ENCODE measurements around the gene STAT2.
"Not testable (repeated sequence)": the region's sequence is repeated elsewhere in the genome, so short reads cannot be mapped to it uniquely, and the experiment has no call there.

Gene STAT2

DNA sequence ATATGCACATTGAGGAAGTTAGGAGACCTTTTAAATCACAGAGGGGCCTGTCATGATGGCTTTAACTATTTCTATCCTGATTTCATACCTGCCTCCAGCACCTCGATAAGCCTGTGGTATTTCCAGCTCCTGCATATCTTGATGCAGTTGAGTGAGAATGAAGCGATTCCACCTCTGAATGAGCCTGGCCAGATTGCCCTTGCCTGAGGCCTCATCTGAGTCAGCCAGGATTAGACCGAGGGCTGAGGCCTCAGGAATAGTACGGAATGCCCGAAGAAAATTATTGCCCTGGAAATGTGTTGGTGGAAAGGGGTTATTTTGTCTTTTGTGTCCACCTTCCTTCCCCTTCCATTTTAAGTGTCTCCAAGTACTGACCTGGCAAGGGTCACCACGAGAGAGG lies 35.7 kb downstream of the STAT2 start:
- no peak for DNase-seq

DNA sequence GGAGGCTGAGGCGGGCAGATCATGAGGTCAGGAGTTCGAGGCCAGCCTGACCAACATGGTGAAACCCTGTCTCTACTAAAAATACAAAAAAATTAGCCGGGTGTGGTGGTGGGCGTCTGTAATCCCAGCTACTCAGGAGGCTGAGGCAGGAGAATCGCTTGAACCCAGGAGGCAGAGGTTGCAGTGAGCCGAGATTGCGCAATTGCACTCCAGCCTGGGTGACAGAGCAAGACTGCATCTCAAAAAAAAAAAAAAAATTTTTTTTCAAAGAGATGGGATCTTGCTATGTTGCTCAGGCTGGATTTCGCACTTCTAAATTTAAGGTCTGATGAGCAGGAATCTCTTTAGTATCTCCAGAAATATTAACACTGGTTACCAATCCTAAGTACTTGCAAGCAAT lies 38.3 kb downstream of the STAT2 start:
- not testable (repeated sequence) for DNase-seq

DNA sequence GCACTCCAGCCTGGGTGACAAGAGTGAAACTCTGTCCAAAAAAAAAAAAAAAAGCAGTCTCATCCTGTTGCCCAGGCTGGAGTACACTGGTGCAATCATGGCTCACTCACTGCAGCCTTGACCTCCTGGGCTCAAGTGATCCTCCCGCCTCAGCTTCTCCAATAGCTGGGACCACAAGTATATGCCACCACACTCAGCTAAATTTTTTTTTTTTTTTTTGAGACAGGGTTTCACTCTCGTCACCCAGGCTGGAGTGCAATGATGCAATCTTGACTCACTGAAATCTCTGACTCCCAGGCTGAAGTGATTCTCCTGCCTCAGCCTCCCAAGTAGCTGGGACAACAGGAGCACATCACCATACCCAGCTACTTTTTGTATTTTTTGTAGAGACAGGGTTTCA lies 38.9 kb downstream of the STAT2 start:
- no peak for DNase-seq

DNA sequence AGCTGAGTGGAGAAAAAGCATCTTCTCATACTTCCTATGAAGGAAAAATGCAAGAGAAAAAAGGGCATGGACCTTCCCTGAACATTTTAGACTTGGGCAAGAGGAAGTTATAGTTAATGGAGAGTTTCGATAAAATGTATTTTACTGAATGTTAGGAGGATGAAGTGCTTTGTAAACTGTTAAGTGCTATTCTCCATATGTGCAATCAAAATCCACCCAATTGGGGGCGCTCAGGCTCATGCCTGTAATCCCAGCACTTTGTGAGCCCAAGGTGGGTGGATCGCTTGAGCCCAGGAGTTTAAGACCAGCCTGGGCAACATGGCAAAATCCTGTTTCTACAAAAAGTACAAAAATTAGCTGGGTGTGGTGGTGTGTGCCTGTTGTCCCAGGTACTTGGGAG lies 42.2 kb downstream of the STAT2 start:
- DNase-seq = no peak

DNA sequence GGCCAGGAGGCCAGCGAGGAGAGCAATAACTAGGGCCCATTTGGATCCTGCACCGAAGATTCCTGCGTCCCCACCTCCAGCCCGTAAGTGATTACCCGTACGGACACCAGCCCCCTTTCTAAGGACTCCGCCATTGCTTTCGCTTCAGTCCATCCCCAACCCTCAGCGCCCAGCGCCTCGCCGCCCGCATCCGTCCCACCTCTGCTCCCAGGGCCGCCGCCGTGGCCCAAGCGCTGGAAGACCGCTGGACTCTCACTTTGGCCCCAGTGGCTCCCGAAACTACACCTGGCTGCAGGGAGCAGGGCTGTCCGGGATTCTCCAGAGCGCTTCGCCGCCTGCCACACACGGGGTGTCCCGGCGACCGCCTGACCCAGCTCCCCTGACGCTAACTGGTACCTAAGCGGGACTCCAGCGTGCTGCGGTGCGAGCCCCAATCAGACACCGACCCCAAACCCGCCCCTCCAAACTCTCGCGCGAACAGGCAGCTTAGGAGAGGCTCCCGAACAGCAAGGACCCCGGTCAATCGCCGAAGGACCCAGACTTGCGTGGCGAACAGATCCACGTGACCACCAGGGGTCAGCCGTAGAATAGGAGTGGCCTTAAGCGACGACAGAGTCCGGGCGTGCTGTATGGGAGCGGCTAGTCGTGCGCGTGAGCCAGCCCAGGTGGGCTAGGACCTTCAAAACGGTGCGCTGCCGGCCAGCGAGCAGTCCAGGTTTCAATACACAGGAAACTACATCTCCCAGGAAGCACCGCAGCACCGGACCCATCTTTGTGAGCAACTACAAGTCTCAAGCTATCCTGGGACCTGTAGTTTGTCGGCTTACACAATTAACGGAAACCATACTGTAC lies 44.1 kb downstream of the STAT2 start, which contains the start of gene CNPY2:
TSS of gene CNPY2 (minus strand) at position 367 of the 852 bp plus-strand sequence. CDS start 771 bp downstream, outside the sequence.
- peak; percentile 96 for DNase-seq

DNA sequence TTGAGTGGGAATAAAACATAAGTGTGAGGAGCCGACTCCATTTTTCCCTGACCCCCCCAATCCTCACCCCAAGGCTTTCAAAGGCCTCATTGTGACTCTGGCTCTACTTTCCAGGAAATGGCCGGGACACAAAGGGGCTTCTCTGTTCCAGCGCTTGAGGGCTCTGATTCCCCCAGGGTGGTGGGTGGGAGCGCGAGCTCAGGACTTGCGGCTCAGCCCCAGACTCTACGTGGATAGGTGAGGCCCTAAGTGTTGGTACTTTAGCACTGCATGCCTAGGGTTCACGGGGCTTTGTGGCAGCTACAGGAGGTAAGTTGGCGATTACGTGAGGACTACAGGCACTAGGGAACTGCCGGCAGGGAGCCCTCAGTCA lies 44.7 kb downstream of the STAT2 start:
- no peak for DNase-seq

DNA sequence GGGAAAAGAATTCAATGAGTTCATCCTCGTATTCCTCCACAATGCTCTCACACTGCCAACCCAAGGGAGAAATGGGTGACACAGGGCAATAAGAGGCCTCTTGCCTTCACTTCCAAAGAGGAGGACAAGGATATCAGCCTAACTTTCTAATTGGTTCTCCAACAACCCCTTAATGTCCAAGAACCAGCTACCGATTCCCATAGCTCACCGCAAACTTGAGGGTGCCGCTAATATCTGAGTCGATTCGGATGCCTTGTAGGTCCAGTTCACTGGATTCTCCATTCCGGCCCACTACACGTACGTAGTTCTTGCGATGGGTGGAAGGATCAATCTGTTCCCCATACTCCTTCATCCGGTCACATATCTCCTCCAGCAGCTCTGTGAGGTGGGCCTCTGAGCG lies 48.9 kb downstream of the STAT2 start:
- no peak for DNase-seq

DNA sequence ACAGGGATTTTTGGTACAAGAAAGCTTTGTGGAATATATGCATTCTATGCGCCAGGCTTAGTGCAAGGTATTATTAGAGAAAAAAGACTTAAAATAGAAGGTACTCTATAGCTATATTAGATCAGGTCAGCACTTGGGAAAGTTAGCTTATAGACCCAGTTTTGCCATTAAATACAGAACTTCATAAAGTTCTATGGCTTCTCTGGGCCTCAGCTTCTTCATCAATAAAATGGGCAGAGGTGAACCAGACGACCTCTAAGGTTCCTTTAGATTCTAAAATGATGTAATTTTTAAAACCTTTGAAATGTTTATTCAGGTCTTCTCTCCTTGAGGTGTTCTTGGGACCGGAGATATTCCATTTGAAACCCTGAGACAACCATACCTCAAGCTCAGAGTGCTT lies 51.2 kb downstream of the STAT2 start:
- no peak for DNase-seq

DNA sequence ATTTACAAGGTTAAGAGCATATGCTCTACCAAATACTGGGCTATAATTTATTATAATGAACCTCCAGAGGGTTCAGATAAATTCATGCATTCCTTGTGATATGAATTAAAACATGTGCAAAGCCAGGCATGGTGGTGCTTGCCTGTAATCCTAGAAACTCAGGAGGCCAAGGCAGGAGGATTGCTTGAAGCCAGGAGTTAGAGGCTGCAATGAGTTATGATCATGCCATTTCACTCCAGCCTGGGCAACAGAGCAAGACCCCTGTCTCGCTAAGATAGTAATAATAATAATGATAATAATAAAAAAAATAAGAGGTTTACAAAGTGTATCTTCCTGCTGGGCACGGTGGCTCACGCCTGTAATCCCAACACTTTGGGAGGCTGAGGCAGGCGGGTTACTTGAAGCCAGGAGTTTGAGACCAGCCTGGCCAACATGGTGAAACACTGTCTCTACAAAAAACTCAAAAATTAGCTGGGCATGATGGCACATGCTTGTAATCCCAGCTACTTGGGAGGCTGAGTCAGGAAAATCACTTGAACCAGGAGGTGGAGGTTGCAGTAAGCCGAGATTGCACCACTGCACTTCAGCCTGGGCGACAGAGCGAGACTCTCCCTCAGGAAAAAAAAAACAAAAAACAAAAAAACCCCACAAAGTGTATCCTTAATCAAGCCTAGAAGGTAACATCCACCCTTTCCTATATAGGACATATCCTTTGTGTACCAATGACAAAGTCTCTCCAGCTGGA lies 52.5 kb downstream of the STAT2 start:
- DNase-seq = no peak

DNA sequence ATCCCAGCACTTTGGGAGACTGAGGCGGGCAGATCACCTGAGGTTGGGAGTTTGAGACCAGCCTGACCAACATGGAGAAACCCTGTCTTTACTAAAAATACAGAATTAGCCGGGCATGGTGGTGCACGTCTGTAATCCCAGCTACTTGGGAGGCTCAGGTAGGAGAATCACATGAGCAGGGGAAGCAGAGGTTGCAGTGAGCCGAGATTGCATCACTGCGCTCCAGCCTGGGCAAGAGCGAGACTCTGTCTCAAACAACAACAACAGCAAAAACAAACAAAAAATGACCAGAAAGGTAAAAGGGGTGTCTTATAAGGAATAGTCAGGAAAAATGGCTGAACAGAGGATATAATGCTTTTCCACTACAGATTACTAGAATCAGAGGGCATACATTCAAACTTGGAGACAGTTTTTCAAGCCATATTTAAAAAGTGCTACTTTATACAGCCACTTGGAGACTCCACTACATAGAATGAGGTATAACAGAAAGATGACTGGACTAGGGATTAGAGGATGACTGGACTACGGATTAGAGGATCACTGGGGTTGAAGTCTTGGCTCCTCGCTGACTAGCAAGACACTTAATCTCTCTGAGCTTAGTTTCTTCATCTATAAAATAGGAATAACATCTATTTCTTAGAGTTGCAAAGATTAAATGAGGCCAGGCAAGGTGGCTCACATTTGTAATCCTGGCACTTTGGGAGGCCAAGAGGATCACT lies 54.9 kb downstream of the STAT2 start:
- DNase-seq = no peak

DNA sequence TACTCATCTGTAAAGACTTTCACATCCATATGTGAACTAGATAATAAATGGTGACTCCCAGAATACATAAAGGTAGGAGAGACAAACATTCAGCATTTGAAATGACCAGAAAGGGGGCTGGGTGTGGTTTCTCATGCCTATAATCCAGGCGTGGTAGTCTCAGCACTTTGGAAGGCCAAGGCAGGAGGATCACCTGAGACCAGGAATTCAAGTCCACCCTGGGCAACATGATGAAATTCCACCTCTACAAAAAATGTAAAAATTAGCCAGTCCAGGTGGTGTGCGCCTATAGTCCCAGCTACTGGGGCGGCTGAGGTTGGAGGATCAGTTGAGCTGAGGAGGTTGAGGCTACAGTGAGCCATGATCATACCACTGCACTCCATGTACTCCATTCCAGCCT lies 55.6 kb downstream of the STAT2 start:
- no peak for DNase-seq

DNA sequence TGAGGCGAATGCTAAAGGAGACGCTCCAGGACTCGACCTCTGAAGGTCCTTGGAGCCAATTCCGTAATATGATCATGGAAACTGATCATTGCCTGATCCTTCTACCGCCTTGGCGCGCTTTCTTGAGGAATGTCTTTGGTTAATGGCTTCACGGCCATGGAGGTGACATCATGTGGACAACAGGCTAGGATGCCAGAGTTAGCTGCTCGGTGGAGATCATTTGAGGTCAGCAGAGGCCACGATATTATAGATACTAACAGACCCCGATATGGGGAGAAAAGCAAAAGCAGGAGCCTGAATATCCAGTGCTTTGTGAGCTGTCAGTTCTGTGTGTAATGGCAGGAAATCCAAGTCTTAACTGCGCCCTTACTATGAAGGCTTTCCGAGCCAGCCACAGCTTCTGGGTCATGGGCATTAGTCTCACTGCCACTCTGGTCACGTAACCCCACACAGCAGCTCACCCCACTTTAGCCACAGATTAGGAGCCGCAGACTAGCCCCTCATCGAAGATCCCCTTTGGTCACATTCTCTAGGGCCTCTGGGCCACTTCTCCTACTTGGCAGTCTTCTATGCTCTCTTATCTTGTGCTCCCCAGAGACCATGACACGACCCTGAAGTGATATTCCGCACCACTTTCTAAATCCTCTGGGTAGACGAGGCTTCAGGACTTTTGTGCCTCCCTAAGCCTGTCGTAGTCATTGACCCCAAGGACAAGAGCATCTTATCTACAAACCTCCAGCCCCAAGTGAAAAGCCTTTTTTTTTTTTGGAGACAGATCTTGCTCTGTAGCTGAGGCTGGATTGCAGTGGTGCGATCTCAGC lies 59.1 kb downstream of the STAT2 start:
- no peak for DNase-seq

DNA sequence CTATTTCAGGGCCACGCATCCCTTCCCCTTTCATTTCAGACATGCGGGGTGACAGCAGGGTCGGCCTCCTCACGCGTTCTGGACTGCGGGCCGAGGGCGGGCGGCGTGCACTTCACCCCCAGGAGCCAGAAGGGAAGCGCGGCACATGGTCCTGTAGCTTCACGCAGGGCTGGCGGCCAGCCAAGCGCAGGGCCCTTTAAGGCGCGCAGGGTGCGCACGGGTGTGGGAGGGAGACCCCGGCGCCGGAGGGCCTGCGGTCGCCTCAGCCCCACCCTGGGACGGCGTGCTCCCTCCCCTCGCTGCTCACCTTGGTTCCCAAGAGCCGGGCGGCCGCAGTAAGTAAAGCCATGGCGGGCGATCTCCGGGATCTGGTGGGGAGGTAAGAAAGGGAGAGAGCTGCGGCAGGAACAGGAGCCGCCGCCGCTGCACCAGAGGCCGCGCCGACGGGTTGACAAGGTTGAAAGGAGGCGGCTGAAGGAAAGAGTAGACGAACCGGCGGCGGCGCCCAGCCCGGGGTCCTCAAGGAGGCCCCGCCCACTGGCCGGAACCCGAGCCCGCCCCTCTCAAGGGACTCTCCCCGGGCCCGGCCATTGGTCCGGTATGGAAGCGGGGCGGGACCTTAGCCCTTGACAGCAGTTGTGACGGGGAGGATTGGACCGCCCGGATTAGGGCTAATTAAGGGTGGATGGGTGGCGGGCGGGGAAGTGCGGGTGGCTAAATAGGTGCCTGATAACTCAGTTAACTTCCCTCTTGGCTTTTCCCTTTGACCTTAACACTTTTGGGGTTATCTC lies 59.9 kb downstream of the STAT2 start, which contains the start of gene CS:
TSS of gene CS (minus strand) at position 478 of the 791 bp plus-strand sequence. CDS start at position 349, 129 bp downstream.
- DNase-seq = peak; percentile 100

DNA sequence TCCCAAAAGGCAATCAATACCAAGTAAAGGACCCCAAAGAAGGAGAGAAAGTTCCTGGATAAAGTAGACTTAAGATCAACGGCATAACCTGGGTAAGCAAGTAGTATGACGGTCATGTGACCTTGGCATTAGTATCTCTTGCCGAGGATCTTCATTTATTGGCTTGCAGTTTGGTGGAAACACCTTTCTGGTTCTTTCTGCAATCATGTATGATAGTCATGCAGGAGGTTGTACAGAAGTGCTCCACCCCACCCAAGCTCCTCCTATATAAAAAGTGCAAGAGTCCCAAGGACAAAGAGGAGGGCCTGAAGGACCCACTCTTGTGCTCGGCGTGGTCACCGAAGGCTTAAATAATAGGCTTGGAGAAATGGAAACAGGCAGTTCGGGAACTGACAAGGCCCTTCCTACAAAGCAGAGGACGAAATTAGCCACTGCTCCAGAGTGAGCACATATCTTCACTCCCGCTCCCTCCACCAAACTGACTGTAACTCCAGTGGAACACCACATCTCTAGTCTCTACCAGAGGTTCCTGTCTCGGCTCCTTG lies 60.5 kb downstream of the STAT2 start:
- peak; percentile 70 for DNase-seq

DNA sequence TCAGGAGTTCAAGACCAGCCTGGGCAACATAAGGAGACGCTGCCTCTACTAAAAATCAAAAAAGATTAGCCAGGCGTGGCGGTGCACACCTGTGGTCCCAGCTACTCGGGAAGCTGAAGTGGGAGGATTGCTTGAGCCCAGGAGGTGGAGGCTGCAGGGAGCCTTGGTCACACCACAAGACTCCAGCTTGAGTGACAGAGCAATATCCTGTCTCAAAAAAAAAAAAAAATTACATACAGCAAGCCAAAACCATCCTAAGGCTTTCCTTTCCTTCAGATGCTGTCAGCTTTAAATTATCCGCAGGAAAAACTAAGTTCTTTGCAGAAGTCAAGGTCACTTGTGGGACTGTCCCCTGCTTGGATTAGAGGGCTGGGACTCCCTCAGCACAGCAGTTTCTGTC lies 61.1 kb downstream of the STAT2 start:
- DNase-seq = no peak

DNA sequence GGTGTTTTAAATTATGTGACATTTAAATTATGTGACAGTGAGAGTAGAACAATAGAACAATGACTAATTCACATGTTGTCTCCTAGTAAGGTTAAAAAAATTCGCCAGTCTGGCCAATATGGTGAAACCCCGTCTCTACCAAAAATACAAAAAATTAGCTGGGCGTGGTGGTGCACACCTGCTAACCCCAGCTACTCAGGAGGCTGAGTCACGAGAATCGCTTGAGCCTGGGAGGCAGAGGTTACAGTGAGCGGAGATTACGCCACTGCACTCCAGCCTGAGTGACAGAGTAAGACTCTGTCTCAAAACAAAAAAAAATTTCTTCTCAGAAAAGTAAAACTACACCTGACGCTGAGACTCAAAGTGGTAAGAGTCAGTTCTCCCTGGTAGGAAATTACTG lies 62.5 kb downstream of the STAT2 start:
- DNase-seq = no peak

DNA sequence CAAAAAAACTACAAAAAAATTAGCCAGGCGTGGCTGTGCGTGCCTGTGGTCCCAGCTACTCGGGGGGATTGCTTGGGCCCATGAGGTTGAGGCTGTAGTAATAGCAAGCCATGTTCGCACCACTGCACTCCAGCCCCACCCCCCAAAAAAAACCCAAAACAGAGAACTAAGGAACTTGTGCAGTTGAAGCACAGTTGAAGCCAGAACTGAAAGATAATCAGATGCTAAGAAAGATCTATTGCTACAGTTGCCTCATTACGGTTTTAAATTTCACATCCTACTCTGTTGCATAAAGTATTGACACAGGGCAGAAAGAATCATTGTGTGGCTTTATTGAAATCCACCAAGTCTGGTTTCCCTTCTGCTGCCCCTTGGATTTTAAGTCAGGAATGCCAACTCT lies 63.6 kb downstream of the STAT2 start:
- DNase-seq = no peak

DNA sequence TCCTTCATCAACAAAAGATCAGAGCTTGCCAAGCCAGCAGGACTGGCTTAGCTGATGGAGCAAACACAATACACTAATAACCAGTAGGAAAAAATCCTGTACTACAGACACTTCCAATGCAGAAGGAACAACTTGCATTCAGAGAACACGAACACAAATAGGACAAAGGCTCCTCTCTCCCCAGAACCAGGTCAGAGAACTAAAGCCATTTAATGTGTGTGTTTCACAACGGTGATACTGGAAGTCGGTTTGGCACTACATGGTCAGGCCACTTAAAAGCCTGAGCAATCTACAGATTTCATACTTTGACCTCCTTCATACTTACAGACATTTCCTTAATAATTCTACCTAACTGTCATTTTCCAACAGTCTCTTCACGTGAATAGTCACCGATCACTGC lies 66.1 kb downstream of the STAT2 start:
- no peak for DNase-seq

Data from activated effector memory CD4-positive, alpha-beta T cell treated with anti-CD3 and anti-CD28 coated beads, Interleukin-2, amount 50 U/mL, for 16 hours (primary cell).